MG63 (cell line): ENCODE data around the gene NEDD4L. TPM values are rescaled to one million over a fixed set of nuclear protein-coding genes. Genes with fewer than 3 reads are reported as not detected.
"Not testable (repeated sequence)": the region's sequence is repeated elsewhere in the genome, so short reads cannot be mapped to it uniquely, and the experiment has no call there.

Source experiments
- DNase-seq: peaks from one replicate; pipeline ENCODE4 v3.0.0-alpha.2; 2020
- H3K27me3 ChIP-seq: fragments of 250-450 bp; sonication (Bioruptor Pico); 2 replicates; pipeline ENCODE4 v1.5.1; 2020; ENCODE audit warnings: mild to moderate bottlenecking, moderate library complexity
- H3K36me3 ChIP-seq: fragments of 250-450 bp; sonication (Bioruptor Pico); 2 replicates; pipeline ENCODE4 v1.5.1; 2020; ENCODE audit warnings: mild to moderate bottlenecking, moderate library complexity
- H3K4me3 ChIP-seq: fragments of 250-450 bp; sonication (Bioruptor Pico); 2 replicates; pipeline ENCODE4 v1.5.1; 2020; ENCODE audit warnings: mild to moderate bottlenecking, moderate library complexity
- H3K9me3 ChIP-seq: fragments of 250-450 bp; sonication (Bioruptor Pico); 2 replicates; pipeline ENCODE4 v1.5.1; 2020; ENCODE audit warnings: mild to moderate bottlenecking, moderate library complexity
- total RNA-seq: library from RNA; depleted of rRNA; stranded (reverse); fragments of >200 nt; shearing (Covaris generic); gene quantifications from 2 replicates; pipeline ENCODE4 v1.2.3, GENCODE V29; 2014; ENCODE audit warnings: low replicate concordance

Gene NEDD4L
- total RNA-seq, 1 experiment from 2014 or later: 28.8 TPM

GRCh38 chr18:58045242-58046092, 1.4 kb downstream of the NEDD4L start:
- Histone ChIP-seq H3K4me3 (peak overlapping the region; percentile 75), H3K9me3 (no peaks in the 10 kb centered on the region), H3K36me3 (no peaks in the 10 kb centered on the region), H3K27me3 (no peaks in the 10 kb centered on the region)
- DNase-seq: no peak

- H3K27me3 ChIP-seq: no peaks in the 10 kb centered on the region
- peak overlapping the region; percentile 75 for H3K4me3 ChIP-seq
- no peaks in the 10 kb centered on the region for H3K36me3 ChIP-seq
- no peak for DNase-seq
- H3K9me3 ChIP-seq: no peaks in the 10 kb centered on the region
Observed at GRCh38 chr18:58046093-58046793, 2.2 kb downstream of the NEDD4L start.

- Histone ChIP-seq H3K36me3 (no peaks in the 10 kb centered on the region), H3K9me3 (no peaks in the 10 kb centered on the region), H3K4me3 (no peak overlapping the region), H3K27me3 (no peaks in the 10 kb centered on the region)
- DNase-seq: no peak
Observed at GRCh38 chr18:58046794-58047555, 2.9 kb downstream of the NEDD4L start.

- no peak for DNase-seq
- Histone ChIP-seq H3K36me3 (no peaks in the 10 kb centered on the region), H3K27me3 (no peaks in the 10 kb centered on the region), H3K4me3 (no peak overlapping the region), H3K9me3 (no peaks in the 10 kb centered on the region)
Observed at GRCh38 chr18:58047556-58047882, 3.5 kb downstream of the NEDD4L start.

GRCh38 chr18:58048081-58048642, 4.1 kb downstream of the NEDD4L start:
- Histone ChIP-seq H3K36me3 (no peaks in the 10 kb centered on the region), H3K4me3 (no peak overlapping the region), H3K27me3 (no peaks in the 10 kb centered on the region), H3K9me3 (no peaks in the 10 kb centered on the region)
- no peak for DNase-seq

- no peak overlapping the region for H3K4me3 ChIP-seq
- H3K36me3 ChIP-seq: no peaks in the 10 kb centered on the region
- no peaks in the 10 kb centered on the region for H3K27me3 ChIP-seq
- H3K9me3 ChIP-seq: no peaks in the 10 kb centered on the region
- no peak for DNase-seq
Observed at GRCh38 chr18:58049000-58049688, 5.1 kb downstream of the NEDD4L start.

GRCh38 chr18:58050963-58051362, 6.9 kb downstream of the NEDD4L start:
- H3K27me3 ChIP-seq, H3K36me3 ChIP-seq, H3K4me3 ChIP-seq, H3K9me3 ChIP-seq, DNase-seq: not testable (repeated sequence)

GRCh38 chr18:58051765-58052460, 7.9 kb downstream of the NEDD4L start:
- no peaks in the 10 kb centered on the region for H3K9me3 ChIP-seq
- H3K36me3 ChIP-seq: no peaks in the 10 kb centered on the region
- DNase-seq: no peak
- no peak overlapping the region for H3K4me3 ChIP-seq
- no peaks in the 10 kb centered on the region for H3K27me3 ChIP-seq

GRCh38 chr18:58052960-58053359, 8.9 kb downstream of the NEDD4L start:
- Histone ChIP-seq H3K9me3 (no peaks in the 10 kb centered on the region), H3K36me3 (no peaks in the 10 kb centered on the region), H3K4me3 (no peak overlapping the region), H3K27me3 (no peaks in the 10 kb centered on the region)
- DNase-seq: no peak

- Histone ChIP-seq H3K4me3 (no peak overlapping the region), H3K27me3 (no peaks in the 10 kb centered on the region), H3K36me3 (no peaks in the 10 kb centered on the region), H3K9me3 (no peaks in the 10 kb centered on the region)
- no peak for DNase-seq
Observed at GRCh38 chr18:58054041-58054781, 10.2 kb downstream of the NEDD4L start.

GRCh38 chr18:58055890-58056558, 12.0 kb downstream of the NEDD4L start:
- Histone ChIP-seq H3K9me3 (no peaks in the 10 kb centered on the region), H3K36me3 (no peaks in the 10 kb centered on the region), H3K27me3 (no peaks in the 10 kb centered on the region), H3K4me3 (no peak overlapping the region)
- no peak for DNase-seq

GRCh38 chr18:58056852-58057251, 12.8 kb downstream of the NEDD4L start:
- Histone ChIP-seq H3K4me3 (no peak overlapping the region), H3K36me3 (no peaks in the 10 kb centered on the region), H3K27me3 (no peaks in the 10 kb centered on the region), H3K9me3 (no peaks in the 10 kb centered on the region)
- no peak for DNase-seq

- no peaks in the 10 kb centered on the region for H3K27me3 ChIP-seq
- H3K4me3 ChIP-seq: no peak overlapping the region
- no peak for DNase-seq
- H3K9me3 ChIP-seq: no peaks in the 10 kb centered on the region
- no peaks in the 10 kb centered on the region for H3K36me3 ChIP-seq
Observed at GRCh38 chr18:58057291-58057965, 13.4 kb downstream of the NEDD4L start.

GRCh38 chr18:58058720-58059119, 14.7 kb downstream of the NEDD4L start:
- H3K4me3 ChIP-seq: no peak overlapping the region
- H3K27me3 ChIP-seq: no peaks in the 10 kb centered on the region
- no peaks in the 10 kb centered on the region for H3K36me3 ChIP-seq
- DNase-seq: peak; percentile 34
- no peaks in the 10 kb centered on the region for H3K9me3 ChIP-seq
